IMR-90 (cell line): ENCODE measurements around the gene PADI1.

ENCODE experiments used
- BHLHE40 ChIP-seq: fragments of 150-350 bp; IDR thresholded peaks from 2 replicates; pipeline ENCODE4 v1.6.1; 2016; ENCODE audit warnings: mild to moderate bottlenecking, low read depth, low read length
- CEBPB ChIP-seq: IDR thresholded peaks from 2 replicates; pipeline ENCODE4 v1.6.1; 2012; ENCODE audit warnings: low read depth, low read length, improper control_type of control experiment
- CTCF ChIP-seq: conservative IDR thresholded peaks from 2 replicates; pipeline ENCODE4 v1.5.1; 2012; ENCODE audit warnings: mild to moderate bottlenecking, low read depth, low read length, improper control_type of control experiment
- RAD21 ChIP-seq: IDR thresholded peaks from 2 replicates; pipeline ENCODE4 v1.6.1; 2012; ENCODE audit warnings: low read length, improper control_type of control experiment
- RCOR1 ChIP-seq: IDR thresholded peaks from 2 replicates; pipeline ENCODE4 v1.6.1; 2012; ENCODE audit warnings: mild to moderate bottlenecking, low read length, improper control_type of control experiment; ENCODE audit not compliant: insufficient replicate concordance

- TF ChIP-seq CTCF (no peak), CEBPB (no peak), BHLHE40 (no peak), RAD21 (no peak), RCOR1 (no peak)
These were observed 14.0 kb downstream of the PADI1 start for GRCh38 chr1:17218939-17219338.
